HG03103 (cell line): ENCODE data around the gene IMP3.
"Not testable (repeated sequence)": the region's sequence is repeated elsewhere in the genome, so short reads cannot be mapped to it uniquely, and the experiment has no call there.

ENCODE experiments used
- ATAC-seq: cut with Tn5 transposase; IDR thresholded peaks from one replicate; pipeline ENCODE4 v1.9.1; 2021; ENCODE audit warnings: low read depth; ENCODE audit not compliant: unreplicated experiment

Gene IMP3

GRCh38 chr15:75639709-75640482 lies at the start of gene IMP3:
TSS of gene IMP3 (minus strand) at chr15:75640224. CDS start at chr15:75640168, 56 bp downstream.
- ATAC-seq = peak; percentile 89

DNA sequence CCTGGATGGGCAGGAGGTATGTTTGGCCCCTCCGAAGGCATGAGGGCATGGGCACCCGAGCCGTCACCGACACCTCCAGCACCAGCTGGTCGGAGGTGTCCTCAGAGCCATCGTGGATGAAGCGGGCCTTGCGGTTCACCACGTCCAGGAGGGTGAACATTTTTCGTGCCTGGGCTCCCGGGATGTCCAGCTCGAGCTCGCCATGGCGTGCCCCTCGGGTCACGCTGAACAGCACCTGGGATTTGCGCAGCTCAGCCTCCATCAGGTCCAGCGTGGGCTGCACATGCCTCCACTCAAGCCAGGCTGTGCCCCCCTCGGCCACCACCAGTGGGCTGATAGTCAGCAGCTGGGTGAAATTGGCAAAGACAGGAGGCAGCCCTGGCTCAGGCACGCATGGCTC lies 49.4 kb upstream of the IMP3 start:
- not testable (repeated sequence) for ATAC-seq

- ATAC-seq = no peak
Measured at GRCh38 chr15:75688831-75689230, 48.8 kb upstream of the IMP3 start.

- no peak for ATAC-seq
Measured at GRCh38 chr15:75688278-75688557, 48.2 kb upstream of the IMP3 start.

DNA sequence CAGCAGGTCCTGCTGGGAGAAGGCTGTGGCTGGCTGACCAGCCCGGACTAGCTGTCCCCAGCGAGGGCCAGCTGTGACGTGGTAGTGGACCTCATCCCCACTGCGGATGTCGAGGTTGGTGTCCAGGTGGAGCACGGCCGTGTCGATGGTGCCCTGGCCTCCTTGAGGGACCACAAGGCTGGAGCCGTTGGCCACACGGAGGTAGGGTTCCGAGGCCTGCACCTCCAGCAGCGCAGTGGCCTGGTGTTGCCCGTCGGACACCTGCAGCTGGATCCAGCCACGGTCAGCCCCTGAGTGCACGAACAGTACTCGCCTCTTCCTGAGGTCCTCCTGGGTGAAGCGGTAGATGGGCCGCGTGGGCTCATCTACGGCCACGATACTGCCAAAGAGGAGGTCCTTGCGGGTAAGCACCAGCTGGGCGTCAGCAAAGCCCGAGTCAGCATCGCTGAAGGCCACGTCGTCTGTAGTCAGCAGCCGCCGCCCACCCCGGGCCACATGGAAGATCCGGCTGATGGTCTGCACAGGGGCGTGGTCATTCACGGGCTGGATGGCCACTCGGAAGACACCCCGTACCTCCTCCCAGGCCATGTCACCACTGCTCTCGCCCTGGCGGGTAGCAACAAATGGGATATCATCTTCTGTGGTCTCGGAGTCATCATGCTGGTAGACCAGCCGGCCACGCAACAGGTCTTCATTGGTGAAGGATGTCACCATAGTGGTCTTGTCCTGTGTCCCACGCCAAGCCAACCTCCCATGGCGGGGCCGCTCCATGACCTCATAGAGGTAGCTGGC lies 47.7 kb upstream of the IMP3 start:
- ATAC-seq = no peak

DNA sequence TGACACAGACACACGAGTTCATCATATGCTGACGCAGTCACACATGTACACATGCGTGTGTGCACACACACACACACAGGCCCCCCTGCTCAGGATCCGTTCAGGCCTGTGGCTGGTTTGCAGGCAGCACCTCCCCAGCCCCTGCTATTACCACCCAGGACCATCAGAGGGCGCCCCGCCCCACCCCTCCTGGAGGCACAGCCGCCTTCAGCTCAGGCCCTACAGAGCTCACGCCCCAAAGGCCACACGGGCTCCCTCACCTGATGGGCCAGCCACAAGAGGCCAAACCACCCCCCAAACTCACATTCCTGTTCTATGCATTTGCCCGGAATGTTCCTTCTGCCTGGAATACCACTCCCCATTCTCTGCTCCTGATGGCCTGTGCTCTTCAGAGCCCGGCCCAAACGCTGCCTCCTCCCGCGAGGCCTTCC lies 46.2 kb upstream of the IMP3 start:
- ATAC-seq = not testable (repeated sequence)

DNA sequence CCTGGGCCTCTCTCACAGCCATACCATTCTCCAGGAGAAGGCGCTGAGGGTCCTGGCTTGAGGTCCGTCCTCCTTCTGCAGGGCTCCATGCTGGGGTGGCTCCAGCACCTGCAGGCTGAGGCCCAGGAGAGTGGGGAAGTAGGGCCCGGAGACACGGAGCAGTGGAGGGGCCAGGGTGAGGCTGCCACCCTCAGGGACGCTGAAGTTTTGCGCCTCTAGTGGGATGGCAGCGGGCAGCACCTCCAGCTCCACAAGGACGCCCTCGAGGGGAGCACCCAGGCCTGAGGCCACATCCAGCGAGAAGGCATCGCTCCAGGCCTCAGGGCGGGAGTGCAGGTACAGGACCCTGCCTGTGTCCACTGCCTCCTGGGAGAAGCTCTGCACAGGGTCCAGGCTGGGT lies 45.2 kb upstream of the IMP3 start:
- no peak for ATAC-seq

GRCh38 chr15:75684648-75685047 lies 44.6 kb upstream of the IMP3 start:
- ATAC-seq = no peak

GRCh38 chr15:75683646-75684312 lies 43.8 kb upstream of the IMP3 start:
- not testable (repeated sequence) for ATAC-seq

DNA sequence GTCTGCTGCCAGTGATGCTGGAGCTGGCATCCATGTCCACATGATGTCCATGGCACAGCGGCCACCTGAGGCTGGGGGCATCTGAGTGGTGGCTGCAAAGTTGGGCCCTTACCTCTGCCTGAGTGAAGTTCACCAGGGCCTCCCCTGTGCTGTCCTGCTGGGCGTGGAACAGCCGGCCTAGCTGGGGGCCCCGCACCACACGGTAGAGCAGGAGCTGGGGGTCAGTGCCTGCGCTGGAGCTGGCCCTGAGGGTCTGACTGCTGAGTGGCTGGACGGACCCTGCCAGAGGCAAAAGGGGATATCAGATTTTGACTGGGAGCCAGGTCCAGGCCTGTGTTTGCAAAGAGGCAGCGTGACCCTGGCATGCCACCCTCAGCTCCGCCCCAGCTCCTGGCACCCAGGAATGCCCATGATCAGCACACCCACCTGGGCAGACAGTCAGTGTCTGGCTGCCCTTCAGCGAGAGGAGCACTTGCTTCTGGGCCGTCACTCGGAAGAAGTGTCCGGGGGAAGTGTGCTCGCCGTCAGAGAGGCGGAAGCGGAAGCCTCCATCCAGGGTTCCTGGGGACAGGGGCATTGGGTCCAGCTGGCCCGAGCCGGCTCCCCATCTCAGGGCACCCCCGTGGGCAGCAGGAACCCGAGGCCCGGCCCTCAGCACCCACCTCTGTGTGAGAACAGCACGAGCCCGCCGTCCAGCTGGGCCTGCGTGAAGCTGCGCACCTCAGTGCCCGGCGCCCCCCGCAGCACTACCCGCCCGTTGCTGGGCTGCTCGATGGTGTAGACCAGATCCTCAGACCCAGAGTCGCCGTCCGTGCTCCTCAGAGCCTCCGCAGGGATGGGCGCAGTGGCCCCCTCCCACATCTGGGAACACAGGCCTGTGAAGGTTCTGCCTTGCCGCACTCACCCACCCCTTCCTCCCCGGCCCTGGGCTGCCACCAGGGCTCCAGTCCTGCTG lies 42.4 kb upstream of the IMP3 start:
- ATAC-seq = no peak

GRCh38 chr15:75680007-75680789 lies 40.2 kb upstream of the IMP3 start:
- ATAC-seq = no peak

GRCh38 chr15:75678324-75678690 lies 38.3 kb upstream of the IMP3 start:
- ATAC-seq = not testable (repeated sequence)

- ATAC-seq = no peak
Measured at GRCh38 chr15:75677465-75678323, 37.7 kb upstream of the IMP3 start.

GRCh38 chr15:75676688-75677464 lies 36.9 kb upstream of the IMP3 start:
- no peak for ATAC-seq

DNA sequence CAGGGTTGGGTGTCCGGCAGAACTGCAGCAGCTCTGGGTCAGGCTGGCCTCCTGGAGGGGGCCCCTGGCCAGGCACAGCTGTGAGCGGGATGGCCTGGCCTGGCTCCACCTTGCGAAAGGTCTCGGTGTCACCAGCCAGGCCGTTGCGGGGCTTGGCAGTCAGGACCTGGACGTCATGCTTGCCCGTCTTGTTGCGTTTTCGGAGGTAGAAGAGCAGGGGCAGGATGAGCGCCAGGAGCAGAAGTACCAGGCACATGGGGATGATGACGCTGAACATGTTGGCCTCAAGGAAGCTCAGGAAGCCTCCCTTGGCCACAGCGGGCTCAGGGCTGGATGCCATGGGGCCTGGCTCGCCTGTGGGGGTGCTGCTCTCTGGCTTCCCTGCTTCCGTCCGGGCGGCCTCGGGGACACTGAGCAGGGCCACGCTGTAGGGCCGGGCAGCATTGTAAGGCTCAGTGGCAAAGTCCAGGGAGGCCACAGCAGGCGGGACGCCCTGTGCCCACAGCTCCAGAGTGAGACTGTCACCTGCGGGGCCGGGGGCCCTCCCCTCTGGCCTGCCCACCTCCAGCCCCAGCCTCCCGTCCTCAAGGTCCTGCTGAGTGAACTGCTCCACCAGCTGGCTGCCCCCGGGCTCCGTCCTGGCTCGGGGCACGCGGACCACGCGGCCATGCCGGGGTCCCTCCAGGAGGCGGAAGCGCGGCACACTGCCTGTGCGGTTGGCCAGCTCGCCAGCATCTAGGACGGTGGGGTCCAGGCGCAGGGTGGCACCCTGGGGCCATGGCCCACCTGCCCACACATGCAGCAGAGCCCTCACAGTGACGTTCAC lies 35.8 kb upstream of the IMP3 start:
- no peak for ATAC-seq

GRCh38 chr15:75674366-75674765 lies 34.3 kb upstream of the IMP3 start:
- no peak for ATAC-seq
